ENCODE results near the gene ZBTB20.

GRCh38 chr3:114864970-114865369 is 282.1 kb downstream of the ZBTB20 start:
- TF ChIP-seq CTCF (conservative IDR thresholded peaks at IDR 0.05; ENCODE audit: low read depth, low read length) (no peak), EZH2phosphoT487 (IDR thresholded peaks at IDR 0.05; ENCODE audit: borderline replicate concordance, low read length) (no peak)

All from PC-3 (cell line).